ENCODE results near the gene GRIK2. TPM values are rescaled to one million over a fixed set of nuclear protein-coding genes. Genes with fewer than 3 reads are reported as not detected.

GRIK2 gene
- total RNA-seq, 1 experiment from 2014 or later, result 0.70 TPM

DNA sequence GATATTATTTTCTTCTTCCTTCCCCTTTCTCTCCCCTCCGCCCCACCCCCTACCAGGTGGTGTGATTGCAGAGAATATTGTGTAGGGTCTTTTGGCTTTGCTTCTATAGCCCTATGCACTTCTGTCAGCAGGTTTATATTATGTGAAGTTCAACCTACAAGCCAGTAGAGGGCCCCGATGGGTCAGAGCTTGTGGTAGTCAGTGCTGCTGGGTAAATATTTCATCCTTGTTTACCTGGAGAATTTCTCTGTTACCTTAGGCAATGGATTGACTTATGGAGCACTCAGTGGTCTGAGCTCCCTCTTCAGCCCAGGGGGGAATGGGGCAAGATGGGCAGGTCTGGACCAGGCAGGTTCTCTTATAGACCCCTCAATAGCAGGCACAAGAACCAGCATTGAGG, 720.9 kb downstream of the GRIK2 start:
- no peak overlapping the region for H2BK5ac ChIP-seq (ENCODE audit: insufficient read length, low read length)
- no peaks in the 10 kb centered on the region; a peak in 2 of 7 replicates for H3K36me3 Mint-ChIP-seq (ENCODE audit: insufficient read depth in 1 of 3, low read depth in 3 of 3)

More for the DNA sequence above, 720.9 kb downstream of the GRIK2 start:
- no peak overlapping the region for H3K14ac ChIP-seq (ENCODE audit: insufficient read depth, low read length)
- H4K8ac ChIP-seq (replicated peaks; ENCODE audit: insufficient read length, low read depth, low read length), result no peak overlapping the region
- Mint-ChIP-seq H3K27ac (no peak overlapping the region), H3K4me3 (no peak overlapping the region), H3K27me3 (ENCODE audit: low read depth) (no peaks in the 10 kb centered on the region), H3K9me3 (peaks cover 0 to 7% of the 10 kb centered on the region in 2 experiments; a peak in 3 of 5 replicates), H3K4me1 (no peaks in the 10 kb centered on the region)
- no peak overlapping the region for H3K18ac ChIP-seq (ENCODE audit: insufficient read length, low read depth, low read length)
- no peak overlapping the region for H2BK20ac ChIP-seq (ENCODE audit: low read depth, low read length, poor library complexity, severe bottlenecking)
- TF ChIP-seq, protein P1, sequence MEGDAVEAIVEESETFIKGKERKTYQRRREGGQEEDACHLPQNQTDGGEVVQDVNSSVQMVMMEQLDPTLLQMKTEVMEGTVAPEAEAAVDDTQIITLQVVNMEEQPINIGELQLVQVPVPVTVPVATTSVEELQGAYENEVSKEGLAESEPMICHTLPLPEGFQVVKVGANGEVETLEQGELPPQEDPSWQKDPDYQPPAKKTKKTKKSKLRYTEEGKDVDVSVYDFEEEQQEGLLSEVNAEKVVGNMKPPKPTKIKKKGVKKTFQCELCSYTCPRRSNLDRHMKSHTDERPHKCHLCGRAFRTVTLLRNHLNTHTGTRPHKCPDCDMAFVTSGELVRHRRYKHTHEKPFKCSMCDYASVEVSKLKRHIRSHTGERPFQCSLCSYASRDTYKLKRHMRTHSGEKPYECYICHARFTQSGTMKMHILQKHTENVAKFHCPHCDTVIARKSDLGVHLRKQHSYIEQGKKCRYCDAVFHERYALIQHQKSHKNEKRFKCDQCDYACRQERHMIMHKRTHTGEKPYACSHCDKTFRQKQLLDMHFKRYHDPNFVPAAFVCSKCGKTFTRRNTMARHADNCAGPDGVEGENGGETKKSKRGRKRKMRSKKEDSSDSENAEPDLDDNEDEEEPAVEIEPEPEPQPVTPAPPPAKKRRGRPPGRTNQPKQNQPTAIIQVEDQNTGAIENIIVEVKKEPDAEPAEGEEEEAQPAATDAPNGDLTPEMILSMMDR (conservative IDR thresholded peaks at IDR 0.05), result peak; percentile 72
- no peaks in the 10 kb centered on the region for H3K9me3 ChIP-seq (ENCODE audit: control insufficient read depth, low read depth, low read length)
- no peak overlapping the region for H2BK12ac ChIP-seq (ENCODE audit: insufficient read length, low read depth, low read length)
- H3T11ph ChIP-seq (ENCODE audit: low read length), result no peak overlapping the region
- no CpG with 5 or more reads among the region's 2 CpGs for WGBS (ENCODE audit: extremely low coverage, insufficient read length, low lambda C conversion rate)
- no peak overlapping the region for H3K4ac ChIP-seq (ENCODE audit: low read depth, low read length)
- no peaks in the 10 kb centered on the region for H3K4me1 ChIP-seq (ENCODE audit: insufficient read depth, low read length)
- H3K27ac ChIP-seq (ENCODE audit: insufficient read length, low read depth, low read length), result no peak overlapping the region
- no peak overlapping the region for H3K23ac ChIP-seq (ENCODE audit: insufficient read length, low read depth, low read length)
- no peaks in the 10 kb centered on the region for H3K27me3 ChIP-seq (ENCODE audit: insufficient read depth, low read length)
- H3K9ac ChIP-seq (ENCODE audit: extremely low read depth, insufficient read length, low read length), result no peak overlapping the region
- peak; percentile 43 for DNase-seq
- no peak overlapping the region for H4K91ac ChIP-seq (ENCODE audit: insufficient read length, low read depth, low read length)
- H2BK15ac ChIP-seq (ENCODE audit: low read depth, low read length), result no peak overlapping the region
- no peak overlapping the region for H2AFZ ChIP-seq (ENCODE audit: low read length)
- H3K23me2 ChIP-seq (ENCODE audit: insufficient read length, low read depth, low read length, poor library complexity, severe bottlenecking), result no peaks in the 10 kb centered on the region
- no peak overlapping the region for H2AK5ac ChIP-seq (ENCODE audit: insufficient read length, low read length)
- no peaks in the 10 kb centered on the region for H3K79me2 ChIP-seq (ENCODE audit: insufficient read depth, low read length)
- H3K79me1 ChIP-seq (ENCODE audit: insufficient read depth, low read depth, low read length, poor library complexity, severe bottlenecking), result no peaks in the 10 kb centered on the region
- H2BK120ac ChIP-seq (ENCODE audit: low read depth, low read length, poor library complexity, severe bottlenecking), result no peak overlapping the region
- H4K20me1 ChIP-seq (ENCODE audit: control insufficient read depth, insufficient read depth, insufficient read length), result no peaks in the 10 kb centered on the region
- H3K4me2 ChIP-seq (ENCODE audit: insufficient read depth, insufficient read length, low read length), result no peak overlapping the region
- no peak overlapping the region for H3K56ac ChIP-seq (ENCODE audit: insufficient read length, low read depth, low read length)
- no peak overlapping the region for H4K5ac ChIP-seq (ENCODE audit: insufficient read length, low read depth, low read length)

Measured in H9 (cell line).